ENCODE measurements around the gene LANCL1.

The LANCL1 gene
- total RNA-seq = 29.0 to 56.0 (median 38.5) reads per million in 4 donors

GRCh38 chr2:210476194-210477128, at the start of gene LANCL1:
TSS of gene LANCL1 (minus strand) at chr2:210476759. CDS start at chr2:210476396, 363 bp downstream.
- DNase-seq = peak; percentile 59 to 87 (median 68)

GRCh38 chr2:210524533-210524932, 48.0 kb upstream of the LANCL1 start:
- DNase-seq = no peak

- no peak for DNase-seq
Observed at GRCh38 chr2:210523650-210524289, 47.2 kb upstream of the LANCL1 start.

- DNase-seq = no peak
Observed at GRCh38 chr2:210522399-210522798, 45.8 kb upstream of the LANCL1 start.

- DNase-seq = no peak
Observed at GRCh38 chr2:210519594-210519993, 43.0 kb upstream of the LANCL1 start.

- no peak for DNase-seq
Observed at GRCh38 chr2:210517264-210517663, 40.7 kb upstream of the LANCL1 start.

- no peak for DNase-seq
Observed at GRCh38 chr2:210515911-210516310, 39.4 kb upstream of the LANCL1 start.

GRCh38 chr2:210503725-210504191, 27.2 kb upstream of the LANCL1 start:
- DNase-seq = no peak

GRCh38 chr2:210503001-210503623, 26.6 kb upstream of the LANCL1 start:
- peak in 2 of 5 donors; percentile 3 to 4 for DNase-seq

GRCh38 chr2:210496512-210496911, 20.0 kb upstream of the LANCL1 start:
- no peak for DNase-seq

GRCh38 chr2:210493528-210493927, 17.0 kb upstream of the LANCL1 start:
- no peak for DNase-seq

- no peak for DNase-seq
Observed at GRCh38 chr2:210481601-210482175, 5.1 kb upstream of the LANCL1 start.

GRCh38 chr2:210480764-210481163, 4.2 kb upstream of the LANCL1 start:
- no peak for DNase-seq

- DNase-seq = no peak
Observed at GRCh38 chr2:210480079-210480478, 3.5 kb upstream of the LANCL1 start.

- DNase-seq = no peak
Observed at GRCh38 chr2:210478661-210479060, 2.1 kb upstream of the LANCL1 start.

- peak in 1 of 5 donors; percentile 9 for DNase-seq
Observed at GRCh38 chr2:210477496-210477895, 937 bp upstream of the LANCL1 start.

GRCh38 chr2:210475706-210476105, 853 bp downstream of the LANCL1 start:
- DNase-seq = no peak

- no peak for DNase-seq
Observed at GRCh38 chr2:210474776-210475175, 1.8 kb downstream of the LANCL1 start.

- no peak for DNase-seq
Observed at GRCh38 chr2:210461401-210461800, 15.2 kb downstream of the LANCL1 start.

GRCh38 chr2:210460322-210461227, 16.0 kb downstream of the LANCL1 start:
- no peak for DNase-seq

GRCh38 chr2:210459880-210460279, 16.7 kb downstream of the LANCL1 start:
- no peak for DNase-seq

- no peak for DNase-seq
Observed at GRCh38 chr2:210459407-210459806, 17.2 kb downstream of the LANCL1 start.

Data from T-helper 1 cell (primary cell).